HFFc6 (cell line): Measurements from ENCODE around the gene WDR33. TPM values are rescaled to one million over a fixed set of nuclear protein-coding genes. Genes with fewer than 3 reads are reported as not detected.

Source experiments
- DNase-seq: peaks from one replicate; pipeline ENCODE4 v3.0.0-alpha.2; 2018
- H3K27ac Mint-ChIP-seq: 2 replicates; pipeline ENCODE4 v1.8.0; 2020; ENCODE audit warnings: mild to moderate bottlenecking, mixed read lengths
- H3K27me3 Mint-ChIP-seq: 2 replicates; pipeline ENCODE4 v1.8.0; 2021; ENCODE audit warnings: mild to moderate bottlenecking, moderate library complexity, mixed read lengths; ENCODE audit not compliant: insufficient read depth
- H3K36me3 Mint-ChIP-seq: 2 replicates; pipeline ENCODE4 v1.8.0; 2021; ENCODE audit warnings: low read depth, mixed read lengths
- H3K4me1 Mint-ChIP-seq: 2 replicates; pipeline ENCODE4 v1.8.0; 2020; ENCODE audit warnings: low read depth, mixed read lengths
- H3K4me3 Mint-ChIP-seq: 2 replicates; pipeline ENCODE4 v1.8.0; 2020; ENCODE audit warnings: mild to moderate bottlenecking, moderate library complexity, mixed read lengths
- H3K9me3 Mint-ChIP-seq: 2 replicates; pipeline ENCODE4 v1.8.0; 2020; ENCODE audit warnings: mild to moderate bottlenecking, mixed read lengths
- total RNA-seq, 6 experiments: library from RNA; stranded (reverse); fragmentation: NEBNext Ultra II Directional; extraction: Animal tissue kit (Norgen Biotek cat#: 25700); gene quantifications; 2 replicates in 1 of 6; 3 replicates in 5 of 6; pipeline ENCODE4 v1.2.3, GENCODE V29; 2021
- TF ChIP-seq, protein P1 (sequence below): fragments of 200-600 bp; sonication (generic); IDR thresholded peaks from 2 replicates; pipeline ENCODE4 v1.5.0; 2021; ENCODE audit warnings: antibody characterized with exemption, mild to moderate bottlenecking

WDR33 gene
- total RNA-seq, 6 experiments from 2014 or later: 36.3 to 40.1 (median 39.4) TPM

DNA sequence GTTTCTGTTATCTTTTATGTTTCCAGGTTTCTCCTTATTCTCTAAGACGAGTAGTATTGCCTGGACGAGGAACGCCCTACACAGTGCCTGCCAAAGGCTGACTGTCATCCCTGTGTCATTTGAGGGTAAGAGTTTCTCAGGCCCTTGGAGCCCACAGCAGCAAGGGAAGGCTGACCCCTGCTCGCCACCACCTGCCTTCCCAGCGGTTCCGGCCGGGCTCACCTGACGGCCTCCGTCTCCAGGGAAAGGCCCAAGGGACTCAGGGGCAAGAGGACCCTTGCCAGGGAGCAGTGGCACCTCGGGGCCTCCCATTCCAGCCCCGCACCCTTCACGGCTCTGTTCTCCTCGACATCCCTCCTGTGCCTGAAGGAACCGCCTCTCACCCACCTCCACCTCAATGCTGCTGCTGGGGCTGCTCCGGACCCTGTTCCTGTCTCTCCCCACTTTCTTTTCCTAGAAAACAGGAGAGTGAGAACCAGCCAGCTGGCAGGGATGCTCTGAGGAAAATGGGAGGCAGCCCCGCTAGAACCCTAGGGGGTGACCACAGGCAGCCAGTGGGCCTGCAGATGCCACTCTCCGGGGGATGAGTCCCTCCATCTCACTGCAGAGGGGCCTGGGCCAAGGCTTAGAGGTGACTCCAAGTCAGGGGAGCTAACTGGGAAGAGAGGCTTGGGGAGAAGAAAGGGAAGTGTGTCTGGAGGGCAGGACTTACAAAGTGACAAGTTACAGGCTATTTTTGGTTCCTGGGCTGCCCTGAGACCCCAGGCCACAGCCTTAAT is 137.5 kb downstream of the WDR33 start:
- peaks cover 9% of the 10 kb centered on the region; the same call in 1 of the 2 replicates for H3K36me3 Mint-ChIP-seq
- peaks cover 14% of the 10 kb centered on the region; the same call in 1 of the 2 replicates for H3K27me3 Mint-ChIP-seq
- no peaks in the 10 kb centered on the region for H3K9me3 Mint-ChIP-seq
- TF ChIP-seq, protein P1, sequence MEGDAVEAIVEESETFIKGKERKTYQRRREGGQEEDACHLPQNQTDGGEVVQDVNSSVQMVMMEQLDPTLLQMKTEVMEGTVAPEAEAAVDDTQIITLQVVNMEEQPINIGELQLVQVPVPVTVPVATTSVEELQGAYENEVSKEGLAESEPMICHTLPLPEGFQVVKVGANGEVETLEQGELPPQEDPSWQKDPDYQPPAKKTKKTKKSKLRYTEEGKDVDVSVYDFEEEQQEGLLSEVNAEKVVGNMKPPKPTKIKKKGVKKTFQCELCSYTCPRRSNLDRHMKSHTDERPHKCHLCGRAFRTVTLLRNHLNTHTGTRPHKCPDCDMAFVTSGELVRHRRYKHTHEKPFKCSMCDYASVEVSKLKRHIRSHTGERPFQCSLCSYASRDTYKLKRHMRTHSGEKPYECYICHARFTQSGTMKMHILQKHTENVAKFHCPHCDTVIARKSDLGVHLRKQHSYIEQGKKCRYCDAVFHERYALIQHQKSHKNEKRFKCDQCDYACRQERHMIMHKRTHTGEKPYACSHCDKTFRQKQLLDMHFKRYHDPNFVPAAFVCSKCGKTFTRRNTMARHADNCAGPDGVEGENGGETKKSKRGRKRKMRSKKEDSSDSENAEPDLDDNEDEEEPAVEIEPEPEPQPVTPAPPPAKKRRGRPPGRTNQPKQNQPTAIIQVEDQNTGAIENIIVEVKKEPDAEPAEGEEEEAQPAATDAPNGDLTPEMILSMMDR: no peak
- no peak for DNase-seq
- peaks cover 50% of the 10 kb centered on the region for H3K4me1 Mint-ChIP-seq
- peak overlapping the region; percentile 94 for H3K4me3 Mint-ChIP-seq
- peak overlapping the region; percentile 34; the same call in 1 of the 2 replicates for H3K27ac Mint-ChIP-seq

- TF ChIP-seq, protein P1: no peak
- Mint-ChIP-seq H3K27me3 (peaks cover 11% of the 10 kb centered on the region; the same call in 1 of the 2 replicates), H3K9me3 (no peaks in the 10 kb centered on the region), H3K36me3 (peaks cover 9% of the 10 kb centered on the region; the same call in 1 of the 2 replicates), H3K4me1 (peaks cover 50% of the 10 kb centered on the region), H3K4me3 (no peak overlapping the region), H3K27ac (no peak overlapping the region)
- DNase-seq: no peak
Measured at GRCh38 chr2:127672341-127673224, 138.4 kb downstream of the WDR33 start.

- Mint-ChIP-seq H3K27me3 (peaks cover 4% of the 10 kb centered on the region; the same call in 1 of the 2 replicates), H3K9me3 (no peaks in the 10 kb centered on the region), H3K4me3 (no peak overlapping the region), H3K36me3 (peaks cover 9% of the 10 kb centered on the region; the same call in 1 of the 2 replicates), H3K4me1 (peaks cover 51% of the 10 kb centered on the region), H3K27ac (no peak overlapping the region)
- TF ChIP-seq, protein P1: no peak
- no peak for DNase-seq
Measured at GRCh38 chr2:127671557-127672302, 139.2 kb downstream of the WDR33 start.

GRCh38 chr2:127670957-127671290 is 140.0 kb downstream of the WDR33 start:
- no peak overlapping the region for H3K4me3 Mint-ChIP-seq
- peaks cover 9% of the 10 kb centered on the region; the same call in 1 of the 2 replicates for H3K36me3 Mint-ChIP-seq
- TF ChIP-seq, protein P1: no peak
- DNase-seq: no peak
- H3K27me3 Mint-ChIP-seq: peaks cover 2% of the 10 kb centered on the region; the same call in 1 of the 2 replicates
- H3K27ac Mint-ChIP-seq: no peak overlapping the region
- H3K4me1 Mint-ChIP-seq: peaks cover 49% of the 10 kb centered on the region
- H3K9me3 Mint-ChIP-seq: no peaks in the 10 kb centered on the region
